Effector CD8-positive, alpha-beta T cell (primary cell): ENCODE results near the gene KIAA0232.
"Not testable (repeated sequence)": the region's sequence is repeated elsewhere in the genome, so short reads cannot be mapped to it uniquely, and the experiment has no call there.

Experiments
- DNase-seq: peaks from one replicate; lab custom pipeline; 2025; lab: John Stamatoyannopoulos, UW

Gene KIAA0232

GRCh38 chr4:6881908-6882307 is 99.4 kb downstream of the KIAA0232 start:
- DNase-seq = no peak

GRCh38 chr4:6884341-6884870 is 101.9 kb downstream of the KIAA0232 start:
- DNase-seq = no peak

- DNase-seq = no peak
Observed at GRCh38 chr4:6885953-6886557, 103.5 kb downstream of the KIAA0232 start.

GRCh38 chr4:6886886-6887285 is 104.4 kb downstream of the KIAA0232 start:
- no peak for DNase-seq

- DNase-seq = no peak
Observed at GRCh38 chr4:6887591-6888371, 105.3 kb downstream of the KIAA0232 start.

- DNase-seq = no peak
Observed at GRCh38 chr4:6888506-6889071, 106.1 kb downstream of the KIAA0232 start.

GRCh38 chr4:6889101-6889735 is 106.7 kb downstream of the KIAA0232 start:
- no peak for DNase-seq

- DNase-seq = no peak
Observed at GRCh38 chr4:6889736-6890324, 107.3 kb downstream of the KIAA0232 start.

GRCh38 chr4:6890358-6890757 is 107.8 kb downstream of the KIAA0232 start:
- DNase-seq = no peak

GRCh38 chr4:6890971-6891370 is 108.4 kb downstream of the KIAA0232 start:
- not testable (repeated sequence) for DNase-seq

GRCh38 chr4:6891436-6892170 is 109.1 kb downstream of the KIAA0232 start:
- no peak for DNase-seq

- no peak for DNase-seq
Observed at GRCh38 chr4:6892190-6892908, 109.8 kb downstream of the KIAA0232 start.

- DNase-seq = no peak
Observed at GRCh38 chr4:6892909-6893202, 110.3 kb downstream of the KIAA0232 start.

GRCh38 chr4:6893449-6894085 is 111.0 kb downstream of the KIAA0232 start:
- no peak for DNase-seq

- DNase-seq = no peak
Observed at GRCh38 chr4:6894086-6894478, 111.6 kb downstream of the KIAA0232 start.

GRCh38 chr4:6894528-6895498 is 112.3 kb downstream of the KIAA0232 start:
- DNase-seq = no peak

- DNase-seq = no peak
Observed at GRCh38 chr4:6896035-6896434, 113.5 kb downstream of the KIAA0232 start.

GRCh38 chr4:6898763-6899162 is 116.2 kb downstream of the KIAA0232 start:
- no peak for DNase-seq

GRCh38 chr4:6900181-6900812 is 117.8 kb downstream of the KIAA0232 start:
- DNase-seq = no peak
